ENCODE data around the gene PRND. TPM values are rescaled to one million over a fixed set of nuclear protein-coding genes. Genes with fewer than 3 reads are reported as not detected.

Gene PRND
- total RNA-seq, 1 experiment from 2014 or later: 0.04 TPM

DNA sequence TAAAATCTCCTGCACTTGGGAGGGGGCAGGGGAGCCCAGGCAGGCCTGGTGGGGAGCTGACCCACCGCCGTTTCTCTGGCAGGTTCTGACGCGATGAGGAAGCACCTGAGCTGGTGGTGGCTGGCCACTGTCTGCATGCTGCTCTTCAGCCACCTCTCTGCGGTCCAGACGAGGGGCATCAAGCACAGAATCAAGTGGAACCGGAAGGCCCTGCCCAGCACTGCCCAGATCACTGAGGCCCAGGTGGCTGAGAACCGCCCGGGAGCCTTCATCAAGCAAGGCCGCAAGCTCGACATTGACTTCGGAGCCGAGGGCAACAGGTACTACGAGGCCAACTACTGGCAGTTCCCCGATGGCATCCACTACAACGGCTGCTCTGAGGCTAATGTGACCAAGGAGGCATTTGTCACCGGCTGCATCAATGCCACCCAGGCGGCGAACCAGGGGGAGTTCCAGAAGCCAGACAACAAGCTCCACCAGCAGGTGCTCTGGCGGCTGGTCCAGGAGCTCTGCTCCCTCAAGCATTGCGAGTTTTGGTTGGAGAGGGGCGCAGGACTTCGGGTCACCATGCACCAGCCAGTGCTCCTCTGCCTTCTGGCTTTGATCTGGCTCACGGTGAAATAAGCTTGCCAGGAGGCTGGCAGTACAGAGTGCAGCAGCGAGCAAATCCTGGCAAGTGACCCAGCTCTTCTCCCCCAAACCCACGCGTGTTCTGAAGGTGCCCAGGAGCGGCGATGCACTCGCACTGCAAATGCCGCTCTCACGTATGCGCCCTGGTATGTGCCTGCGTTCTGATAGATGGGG lies 3.0 kb downstream of the PRND start:
- Histone ChIP-seq H3K56ac (ENCODE audit: insufficient read length, low read depth, low read length) (no peak overlapping the region), H4K8ac (replicated peaks; ENCODE audit: insufficient read length, low read depth, low read length) (no peak overlapping the region), H3K9me3 (ENCODE audit: control insufficient read depth, low read depth, low read length) (no peaks in the 10 kb centered on the region), H2BK20ac (ENCODE audit: low read depth, low read length, poor library complexity, severe bottlenecking) (no peak overlapping the region), H2AFZ (ENCODE audit: low read length) (no peak overlapping the region), H2AK5ac (ENCODE audit: insufficient read length, low read length) (no peak overlapping the region), H2BK120ac (ENCODE audit: low read depth, low read length, poor library complexity, severe bottlenecking) (no peak overlapping the region), H3K23me2 (ENCODE audit: insufficient read length, low read depth, low read length, poor library complexity, severe bottlenecking) (no peaks in the 10 kb centered on the region), H3K23ac (ENCODE audit: insufficient read length, low read depth, low read length) (no peak overlapping the region), H3K4ac (ENCODE audit: low read depth, low read length) (no peak overlapping the region), H2BK12ac (ENCODE audit: insufficient read length, low read depth, low read length) (no peak overlapping the region), H3K9ac (ENCODE audit: extremely low read depth, insufficient read length, low read length) (no peak overlapping the region), H3K27ac (ENCODE audit: insufficient read length, low read depth, low read length) (no peak overlapping the region), H4K91ac (ENCODE audit: insufficient read length, low read depth, low read length) (no peak overlapping the region), H3K4me2 (ENCODE audit: insufficient read depth, insufficient read length, low read length) (no peak overlapping the region), H3K14ac (ENCODE audit: insufficient read depth, low read length) (no peak overlapping the region; the same call in 1 of the 2 replicates), H3T11ph (ENCODE audit: low read length) (no peak overlapping the region), H3K79me2 (ENCODE audit: insufficient read depth, low read length) (no peaks in the 10 kb centered on the region), H2BK5ac (ENCODE audit: insufficient read length, low read length) (no peak overlapping the region), H2BK15ac (ENCODE audit: low read depth, low read length) (no peak overlapping the region), H3K79me1 (ENCODE audit: insufficient read depth, low read depth, low read length, poor library complexity, severe bottlenecking) (no peaks in the 10 kb centered on the region), H4K20me1 (ENCODE audit: control insufficient read depth, insufficient read depth, insufficient read length) (no peaks in the 10 kb centered on the region), H4K5ac (ENCODE audit: insufficient read length, low read depth, low read length) (no peak overlapping the region), H3K4me1 (ENCODE audit: insufficient read depth, low read length) (no peaks in the 10 kb centered on the region), H3K18ac (ENCODE audit: insufficient read length, low read depth, low read length) (no peak overlapping the region), H3K27me3 (ENCODE audit: insufficient read depth, low read length) (no peaks in the 10 kb centered on the region)
- no CpG with 5 or more reads among the region's 34 CpGs for WGBS (ENCODE audit: extremely low coverage, insufficient read length, low lambda C conversion rate)
- Mint-ChIP-seq H3K9me3 (no peaks in the 10 kb centered on the region; a peak in 1 of 5 replicates), H3K27ac (no peak overlapping the region), H3K27me3 (ENCODE audit: low read depth) (peaks cover 8% of the 10 kb centered on the region), H3K4me1 (peaks cover 23 to 28% of the 10 kb centered on the region in 2 experiments), H3K4me3 (no peak overlapping the region), H3K36me3 (ENCODE audit: insufficient read depth in 1 of 3, low read depth in 3 of 3) (no peaks in the 10 kb centered on the region)
- DNase-seq: no peak
- TF ChIP-seq, protein P1, sequence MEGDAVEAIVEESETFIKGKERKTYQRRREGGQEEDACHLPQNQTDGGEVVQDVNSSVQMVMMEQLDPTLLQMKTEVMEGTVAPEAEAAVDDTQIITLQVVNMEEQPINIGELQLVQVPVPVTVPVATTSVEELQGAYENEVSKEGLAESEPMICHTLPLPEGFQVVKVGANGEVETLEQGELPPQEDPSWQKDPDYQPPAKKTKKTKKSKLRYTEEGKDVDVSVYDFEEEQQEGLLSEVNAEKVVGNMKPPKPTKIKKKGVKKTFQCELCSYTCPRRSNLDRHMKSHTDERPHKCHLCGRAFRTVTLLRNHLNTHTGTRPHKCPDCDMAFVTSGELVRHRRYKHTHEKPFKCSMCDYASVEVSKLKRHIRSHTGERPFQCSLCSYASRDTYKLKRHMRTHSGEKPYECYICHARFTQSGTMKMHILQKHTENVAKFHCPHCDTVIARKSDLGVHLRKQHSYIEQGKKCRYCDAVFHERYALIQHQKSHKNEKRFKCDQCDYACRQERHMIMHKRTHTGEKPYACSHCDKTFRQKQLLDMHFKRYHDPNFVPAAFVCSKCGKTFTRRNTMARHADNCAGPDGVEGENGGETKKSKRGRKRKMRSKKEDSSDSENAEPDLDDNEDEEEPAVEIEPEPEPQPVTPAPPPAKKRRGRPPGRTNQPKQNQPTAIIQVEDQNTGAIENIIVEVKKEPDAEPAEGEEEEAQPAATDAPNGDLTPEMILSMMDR (conservative IDR thresholded peaks at IDR 0.05): no peak
